GM21360 (cell line): ENCODE results near the gene PWWP2B.

Source experiments
- ATAC-seq: cut with Tn5 transposase; IDR thresholded peaks from one replicate; pipeline ENCODE4 v1.9.1; 2021; ENCODE audit warnings: mild to moderate bottlenecking, moderate library complexity; ENCODE audit not compliant: unreplicated experiment

Gene PWWP2B

DNA sequence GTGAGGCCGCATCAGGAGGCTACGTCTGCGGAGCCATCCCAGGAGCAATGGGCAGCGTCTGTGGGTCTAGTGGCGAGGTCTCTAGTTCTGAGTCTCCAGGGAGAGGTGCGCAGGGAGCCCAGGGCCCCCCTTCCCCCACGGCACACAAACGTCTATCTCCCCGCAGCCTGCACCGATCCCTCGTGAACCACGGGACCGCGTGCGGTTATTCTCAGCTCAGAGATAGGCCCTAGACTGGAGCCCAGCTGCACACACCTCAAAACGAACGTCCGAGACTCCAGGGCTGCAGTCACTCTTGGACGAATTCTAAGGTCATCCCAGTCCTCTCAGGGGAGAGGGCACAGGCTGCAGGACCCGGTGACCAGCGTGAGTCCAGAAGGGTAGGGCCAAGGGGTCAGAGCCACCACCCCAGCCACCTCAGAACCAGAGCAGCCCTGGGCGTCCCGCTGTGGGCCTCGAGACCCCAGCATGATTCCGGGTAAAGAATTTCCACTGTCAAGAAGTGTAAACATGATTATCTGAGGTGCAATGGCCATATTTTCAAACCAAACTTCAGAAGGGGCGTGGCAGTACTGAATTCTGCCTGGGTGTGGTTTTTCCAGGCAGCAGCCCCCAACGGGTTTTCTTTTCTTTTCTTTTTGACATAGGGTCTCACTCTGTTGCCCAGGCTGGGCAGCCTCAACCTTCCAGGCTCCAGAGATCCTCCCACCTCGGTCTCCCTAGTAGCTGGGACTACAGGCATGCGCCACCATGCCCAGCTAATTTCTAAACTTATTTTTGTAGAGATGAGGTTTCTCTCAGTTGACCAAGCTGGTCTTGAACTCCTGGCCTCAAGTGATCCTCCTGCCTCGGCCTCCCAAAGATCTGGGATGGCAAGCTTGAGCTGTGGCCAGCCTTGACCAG, 57.5 kb downstream of the PWWP2B start:
- ATAC-seq, result no peak

DNA sequence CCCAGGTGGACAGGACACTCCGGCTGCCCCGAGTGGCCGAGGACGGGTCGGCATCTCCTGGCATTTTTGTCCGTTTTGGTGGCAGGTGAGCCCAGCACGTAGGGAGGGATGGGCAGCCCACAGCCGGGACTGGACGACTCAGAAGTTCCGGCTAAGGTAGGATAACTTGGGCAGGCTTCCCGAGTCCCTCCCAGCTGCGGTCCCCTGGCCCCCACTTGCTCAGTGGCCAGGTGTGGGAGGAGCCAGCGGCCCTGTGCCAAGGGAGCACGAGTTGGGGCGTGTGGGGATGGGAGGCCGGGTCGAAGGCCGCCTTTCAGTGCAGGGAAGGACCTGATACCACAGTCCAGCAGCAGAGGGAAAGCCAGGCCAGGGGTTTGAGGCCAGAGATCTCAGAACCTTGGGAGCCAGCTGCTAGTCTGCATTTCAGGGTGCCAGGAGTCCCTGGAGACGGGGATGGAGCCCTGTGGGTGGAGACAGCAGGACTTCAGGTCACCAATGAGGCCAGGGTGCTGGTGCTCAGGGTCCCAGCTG, 58.5 kb downstream of the PWWP2B start:
- no peak for ATAC-seq

DNA sequence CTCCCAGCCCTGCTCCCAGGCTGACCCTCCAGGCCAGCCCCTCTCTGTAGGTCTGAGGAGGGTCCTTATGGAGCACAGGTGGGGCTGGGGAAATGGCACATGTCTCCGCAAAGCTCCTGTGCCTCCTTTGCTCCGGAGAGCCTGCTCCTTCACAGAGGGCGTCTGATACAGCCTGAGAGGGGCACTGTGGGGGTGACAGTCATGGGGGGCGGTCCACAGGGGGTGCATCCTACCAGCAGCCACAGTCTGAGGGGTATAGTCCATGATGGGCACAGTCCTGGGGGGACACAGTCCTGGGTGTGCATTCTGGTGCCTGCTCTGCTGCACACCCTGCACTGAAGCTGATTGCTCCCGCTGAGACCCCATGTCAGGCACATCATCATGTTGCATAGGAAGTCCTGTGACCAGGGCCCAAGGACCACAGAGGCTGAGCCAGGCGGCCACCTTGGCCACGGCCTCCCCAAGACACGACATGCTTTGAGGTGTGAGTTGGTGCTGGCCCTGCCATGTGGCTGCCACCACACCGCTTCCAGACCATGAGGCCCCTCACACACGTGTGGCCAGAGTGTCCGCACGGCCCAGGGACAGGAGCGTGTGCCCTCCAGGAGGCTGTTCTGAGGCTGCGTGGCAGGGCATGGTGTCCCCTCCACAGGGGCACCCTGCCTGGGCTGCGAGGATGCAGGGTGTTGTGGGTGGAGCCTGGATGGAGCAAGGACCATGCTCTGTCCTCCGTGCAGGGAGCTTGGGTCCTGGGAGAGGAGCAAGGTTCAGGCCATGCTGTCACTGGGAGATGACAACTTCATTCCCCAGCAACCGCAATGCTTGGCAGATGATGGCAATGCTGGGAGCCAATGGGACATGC, 59.2 kb downstream of the PWWP2B start:
- no peak for ATAC-seq

DNA sequence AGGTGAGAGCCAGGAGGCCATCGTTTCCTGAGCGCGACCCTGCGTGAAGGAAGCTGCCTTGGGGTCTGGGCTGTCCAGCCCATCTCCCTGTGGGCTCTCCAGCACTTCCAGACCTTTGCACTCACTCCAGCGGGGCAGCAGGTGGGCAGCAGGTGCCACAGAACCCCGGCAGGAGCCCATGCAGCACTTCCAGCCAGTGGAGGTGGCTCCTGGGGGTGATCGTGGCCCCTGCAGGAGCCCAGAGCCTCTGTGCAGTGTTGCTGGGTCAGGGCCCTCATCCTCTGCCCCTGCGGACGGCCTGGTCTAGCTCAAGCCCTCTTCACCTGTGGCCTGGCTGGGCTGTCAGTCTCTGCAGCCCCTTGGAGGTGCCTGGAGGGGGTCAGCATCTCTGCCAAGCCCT, 59.9 kb downstream of the PWWP2B start:
- no peak for ATAC-seq

DNA sequence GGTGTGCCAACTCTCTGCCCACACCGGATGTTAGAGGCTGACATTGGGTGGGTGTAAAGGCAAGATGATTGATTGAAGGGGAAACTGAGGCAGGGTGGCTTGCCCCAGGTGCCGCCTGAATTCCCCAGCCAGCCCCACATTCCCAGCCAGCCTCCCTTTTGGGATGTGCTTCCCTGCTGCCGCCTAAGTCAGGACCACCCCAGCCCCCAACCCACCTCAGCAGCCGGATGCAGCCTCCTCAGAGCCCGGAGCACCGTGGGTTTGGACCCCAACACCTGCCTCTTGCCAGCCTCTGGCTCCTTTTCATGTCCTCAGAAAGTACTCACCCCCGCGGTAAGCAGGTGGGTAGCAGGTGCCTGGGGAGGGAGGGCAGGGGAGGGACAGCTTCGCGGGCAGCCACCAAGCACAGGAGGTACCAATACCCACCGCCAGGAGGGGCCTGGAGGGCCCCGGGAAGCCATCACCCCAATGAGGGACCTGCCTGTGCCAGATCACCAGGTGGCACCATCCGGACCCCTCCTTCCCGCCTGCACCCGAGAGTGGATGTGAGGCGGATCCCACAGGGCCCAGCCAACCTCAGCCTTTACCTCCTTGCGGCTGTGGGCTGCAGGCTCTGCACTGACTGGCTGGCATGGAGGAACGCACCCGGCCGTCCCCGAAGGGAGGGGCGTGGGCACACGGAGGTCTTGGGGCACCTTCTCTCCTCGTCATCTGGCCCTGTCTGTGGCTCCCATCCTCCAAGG, 60.5 kb downstream of the PWWP2B start:
- no peak for ATAC-seq

DNA sequence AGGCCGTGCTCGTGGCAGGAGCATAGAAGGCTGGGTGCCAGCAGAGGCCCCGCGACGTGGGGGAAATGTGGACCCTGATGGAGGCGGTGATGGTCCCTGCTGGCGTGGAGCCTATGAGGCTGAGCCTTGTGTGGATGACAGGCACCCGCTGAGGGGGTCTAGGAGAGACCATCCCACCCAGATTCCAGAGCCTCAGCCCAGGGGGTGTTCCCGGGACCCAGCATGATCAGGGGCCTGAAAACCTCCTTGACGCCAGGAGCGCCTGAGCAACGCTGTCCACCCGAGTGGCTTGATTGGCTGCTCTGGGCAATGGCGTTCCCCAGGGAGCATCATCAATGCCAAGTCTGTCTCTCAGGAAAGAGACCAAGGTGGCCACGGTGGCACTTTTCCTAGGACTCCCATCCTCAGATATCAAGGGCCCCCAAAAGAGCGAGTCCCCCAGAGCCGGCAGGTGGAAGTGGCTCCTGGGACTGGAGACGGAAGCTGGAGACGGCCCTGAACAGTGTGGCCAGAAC, 61.1 kb downstream of the PWWP2B start:
- no peak for ATAC-seq

DNA sequence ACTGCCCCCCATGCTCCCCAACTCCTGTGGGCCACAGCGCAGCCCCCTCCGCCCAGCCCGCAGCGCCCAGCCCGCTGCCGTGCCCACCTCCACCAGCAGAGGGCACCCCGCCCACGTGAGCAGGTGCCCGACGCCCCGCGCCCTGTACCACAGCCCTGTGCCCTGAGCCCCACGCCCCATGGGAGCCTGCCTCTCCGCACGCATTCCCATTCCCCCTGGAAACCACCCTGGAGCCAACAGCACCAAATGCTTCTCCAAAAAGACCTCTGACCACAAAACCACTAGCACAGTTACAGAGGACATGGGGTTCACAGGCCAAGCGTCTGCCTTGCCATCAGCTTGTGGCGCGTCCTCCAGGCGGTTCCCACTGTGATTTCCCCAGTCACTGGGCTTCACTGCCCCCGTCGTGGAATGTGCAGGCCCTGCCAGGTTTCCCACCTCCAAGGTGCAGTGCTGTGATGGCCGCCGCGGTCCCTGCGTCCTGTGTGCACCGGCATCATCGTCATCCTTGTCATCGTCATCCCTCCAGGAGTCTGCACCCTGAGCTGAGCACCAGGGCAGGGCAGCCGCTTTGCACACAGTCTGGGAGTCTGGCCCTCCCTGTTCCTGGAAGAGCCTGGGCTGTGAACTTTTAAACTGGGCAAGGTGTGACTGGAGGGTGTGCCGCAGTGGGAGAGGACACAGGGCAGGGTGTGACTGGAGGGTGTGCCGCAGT, 61.7 kb downstream of the PWWP2B start:
- ATAC-seq, result peak; percentile 59

DNA sequence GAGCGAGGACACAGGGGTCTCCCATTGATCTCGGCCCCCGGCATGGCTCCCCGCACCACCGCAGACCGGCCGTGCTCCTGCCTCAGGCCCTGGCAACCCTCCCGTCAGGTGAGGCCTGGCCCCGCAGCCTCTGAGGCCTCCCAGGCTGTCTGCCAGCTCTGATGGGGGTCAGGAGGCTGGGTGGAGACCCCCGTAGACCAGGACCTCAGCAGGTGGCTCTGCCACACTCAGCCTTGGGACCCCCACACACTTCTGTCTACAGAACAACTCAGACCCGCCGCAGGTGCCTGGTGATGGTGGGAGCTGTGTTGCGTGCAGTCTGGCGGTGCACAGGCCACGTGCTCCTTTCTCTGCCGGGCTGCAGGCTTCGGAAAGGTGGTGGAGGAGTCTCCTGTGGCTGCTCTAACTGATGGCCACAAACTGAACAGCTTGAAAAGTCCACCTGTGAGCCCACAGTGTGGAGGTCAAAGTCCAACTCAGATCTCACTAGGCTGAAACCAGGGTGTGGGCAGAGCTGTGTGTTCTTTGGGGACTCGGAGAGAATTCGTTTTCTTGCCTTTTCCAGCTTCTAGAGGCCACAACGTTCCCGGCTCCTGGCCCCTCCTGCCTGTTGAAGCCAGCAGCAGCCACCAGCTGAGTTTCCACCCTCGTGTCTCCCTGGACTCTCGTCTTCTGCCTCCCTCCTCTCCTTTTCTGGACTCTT, 62.5 kb downstream of the PWWP2B start:
- no peak for ATAC-seq

DNA sequence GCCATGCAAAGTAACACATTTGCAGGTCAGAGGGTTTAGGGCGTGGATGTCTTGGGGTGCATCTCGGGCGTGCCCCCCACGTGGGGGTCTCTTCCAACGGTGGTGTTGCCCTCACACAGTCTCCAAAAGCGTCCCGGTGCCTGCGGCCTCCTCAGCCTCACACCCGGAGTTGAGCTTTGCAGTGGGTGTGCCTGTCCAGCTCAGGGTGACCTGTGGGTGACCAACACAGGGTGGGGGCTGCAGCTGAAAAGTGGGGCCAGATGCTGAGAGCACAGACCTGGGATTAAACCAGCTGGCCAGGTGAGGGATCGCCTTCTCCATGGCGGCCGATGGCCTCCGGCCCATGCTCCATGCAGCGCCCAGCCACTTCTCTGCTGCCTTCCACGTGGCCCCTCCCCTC, 63.1 kb downstream of the PWWP2B start:
- no peak for ATAC-seq

DNA sequence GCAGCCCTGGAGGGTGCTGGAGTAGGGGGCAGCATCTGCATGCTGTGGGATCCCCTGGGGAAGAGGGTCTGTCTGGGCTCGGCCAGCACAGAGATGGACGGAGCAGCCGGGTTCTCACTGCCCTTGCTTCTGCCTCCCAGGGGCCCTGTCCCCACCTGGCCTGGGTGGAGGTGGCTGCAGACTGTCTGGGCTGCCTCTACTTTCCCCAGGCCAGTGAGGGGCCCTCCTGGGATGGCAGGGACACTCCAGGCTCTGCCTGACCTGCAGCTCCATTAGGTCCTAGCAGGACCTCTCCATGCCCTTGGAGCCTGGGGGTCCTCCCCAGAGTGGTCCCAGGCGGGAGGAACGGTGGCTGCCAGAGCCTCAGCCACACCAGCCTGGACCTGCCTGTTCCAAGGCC, 63.7 kb downstream of the PWWP2B start:
- no peak for ATAC-seq

DNA sequence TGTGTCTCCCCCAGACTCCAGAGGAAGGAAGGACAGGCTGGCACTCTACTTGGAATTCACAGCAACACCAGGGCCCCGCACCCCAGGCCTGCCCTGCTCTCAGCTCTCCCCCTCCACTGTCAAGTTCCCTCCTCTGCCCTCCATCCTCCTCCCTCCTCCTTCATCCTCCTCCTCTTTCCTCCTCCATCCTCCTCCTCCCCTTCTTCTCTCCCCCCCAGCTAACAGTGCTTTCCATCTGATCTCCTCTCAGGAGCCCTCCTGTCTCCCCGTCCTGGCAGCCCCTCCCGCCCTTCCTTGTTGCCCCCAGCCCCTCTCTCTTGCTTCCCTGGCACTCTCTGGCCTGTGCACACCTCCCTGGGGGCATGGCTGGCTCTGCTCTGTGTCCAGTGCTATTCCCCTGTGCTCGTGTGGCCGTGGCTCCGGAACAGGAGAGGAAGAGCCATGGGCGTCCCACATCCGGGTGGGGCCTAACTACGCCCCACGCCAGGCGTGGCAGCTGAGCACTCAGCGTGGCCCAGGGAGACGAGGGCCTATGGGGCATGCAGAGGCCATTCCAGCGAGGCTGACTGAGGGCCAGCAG, 64.2 kb downstream of the PWWP2B start:
- ATAC-seq, result no peak

DNA sequence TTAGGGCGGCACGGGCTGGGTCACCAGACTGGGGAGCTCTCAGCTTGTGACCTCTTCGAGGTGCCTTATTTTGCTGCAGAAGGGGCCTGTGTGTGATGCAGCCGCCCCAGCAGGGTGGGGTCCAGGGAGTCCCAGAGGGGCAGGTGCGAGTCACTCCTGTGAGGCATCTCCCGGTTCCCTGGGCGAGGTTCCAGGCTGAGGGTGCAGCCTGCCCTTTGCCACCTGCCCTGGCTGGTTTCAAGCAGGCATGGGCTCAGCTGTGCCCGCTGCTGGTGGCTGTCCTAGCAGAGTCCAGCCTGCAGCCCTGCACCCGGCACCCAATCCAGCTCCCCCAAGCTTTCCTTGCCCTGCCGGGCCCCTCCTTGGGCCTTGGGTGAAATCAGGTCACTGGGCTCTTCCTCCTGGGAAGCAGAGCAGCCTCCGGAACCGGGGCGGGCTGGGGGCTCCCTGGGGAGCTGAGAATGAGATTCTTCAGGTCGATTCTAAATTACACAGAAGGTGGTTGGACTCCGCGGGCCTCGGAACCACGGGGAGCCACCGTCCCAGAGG, 64.8 kb downstream of the PWWP2B start:
- ATAC-seq, result no peak

DNA sequence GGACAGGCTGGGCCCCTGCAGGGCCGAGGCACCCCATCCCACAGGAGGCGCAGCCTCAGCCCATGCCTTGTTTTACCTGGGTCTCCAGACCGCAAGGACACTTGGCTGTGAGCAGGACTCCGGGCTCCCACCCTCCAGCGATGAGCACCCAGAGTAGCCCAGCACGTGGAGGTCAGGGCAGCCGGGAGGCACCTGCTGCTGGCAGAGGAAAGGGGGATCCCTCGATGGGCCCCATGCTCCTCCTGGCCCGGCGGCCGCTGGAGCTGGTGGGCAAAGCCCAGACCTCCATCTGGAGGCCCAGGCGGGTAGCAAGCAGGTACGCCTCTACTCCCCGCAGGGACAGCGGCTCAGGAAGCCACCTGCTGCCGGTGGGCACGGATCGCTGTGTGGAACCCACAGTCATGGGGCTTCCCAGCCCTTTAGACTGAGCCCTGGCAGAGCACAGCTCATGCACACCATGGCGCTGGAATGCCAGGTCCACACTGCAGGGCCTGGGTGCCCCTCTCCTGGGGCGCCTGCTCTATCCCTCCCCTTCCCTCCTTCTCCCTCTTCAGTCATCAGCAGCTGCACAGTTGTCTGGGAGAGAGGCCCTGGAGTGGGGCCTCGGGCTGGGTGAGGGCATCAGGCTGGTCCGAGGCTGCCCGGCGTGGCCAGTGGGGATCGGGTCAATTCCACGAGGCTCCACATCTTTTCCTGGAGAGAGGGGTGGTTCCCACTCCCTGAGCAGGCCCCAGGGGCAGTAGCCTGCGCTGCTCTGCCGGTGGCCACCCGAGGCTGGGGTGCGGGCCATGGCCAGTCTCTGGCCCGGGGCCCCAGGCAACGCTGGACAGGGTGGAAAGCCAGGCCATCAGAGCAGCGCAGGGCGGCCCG, 65.7 kb downstream of the PWWP2B start:
- no peak for ATAC-seq

DNA sequence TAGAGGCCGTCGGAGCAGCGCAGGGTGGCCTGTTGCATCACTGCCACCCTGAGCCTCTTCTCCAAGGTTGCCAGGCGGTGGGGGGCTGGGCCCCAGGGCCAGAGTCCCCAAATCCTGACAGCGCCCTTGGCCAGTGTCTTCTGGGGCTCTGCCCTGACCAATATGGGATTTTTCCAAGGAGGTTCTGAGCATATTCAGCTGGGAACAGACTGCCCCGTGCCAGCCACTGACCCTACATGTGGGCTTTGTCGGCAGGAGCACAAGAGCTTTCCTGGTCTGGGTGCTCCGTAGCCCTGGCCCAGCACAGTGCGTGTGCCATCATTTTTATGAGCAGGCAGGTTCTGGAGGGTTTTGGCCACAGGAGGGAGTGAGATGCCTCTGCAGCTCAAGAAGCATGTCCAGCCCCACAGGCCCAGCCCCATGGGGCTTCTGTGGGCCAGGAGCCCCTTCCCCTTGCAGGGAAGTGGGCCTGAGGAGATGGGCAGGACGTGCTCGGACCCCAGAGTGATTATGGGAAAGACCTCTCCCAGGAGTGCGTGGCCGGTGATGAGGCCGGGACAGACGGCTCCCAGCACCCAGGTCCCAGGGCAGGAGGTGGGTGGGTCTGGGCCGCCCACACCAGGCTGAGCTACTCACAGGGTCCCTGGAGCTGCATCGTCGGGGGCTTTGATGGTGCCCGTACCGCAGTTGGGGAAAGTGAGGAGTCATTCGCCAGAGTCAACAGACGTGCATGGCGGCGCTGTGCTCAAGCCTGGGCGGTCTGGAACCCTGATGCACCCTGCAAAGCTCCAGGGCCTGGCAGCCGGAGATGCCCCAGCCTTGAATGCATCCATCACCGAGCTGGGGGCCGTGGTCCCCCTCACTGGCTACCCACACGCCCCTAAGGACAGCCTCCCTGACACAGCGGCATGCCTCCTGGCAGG, 66.6 kb downstream of the PWWP2B start:
- ATAC-seq, result no peak

DNA sequence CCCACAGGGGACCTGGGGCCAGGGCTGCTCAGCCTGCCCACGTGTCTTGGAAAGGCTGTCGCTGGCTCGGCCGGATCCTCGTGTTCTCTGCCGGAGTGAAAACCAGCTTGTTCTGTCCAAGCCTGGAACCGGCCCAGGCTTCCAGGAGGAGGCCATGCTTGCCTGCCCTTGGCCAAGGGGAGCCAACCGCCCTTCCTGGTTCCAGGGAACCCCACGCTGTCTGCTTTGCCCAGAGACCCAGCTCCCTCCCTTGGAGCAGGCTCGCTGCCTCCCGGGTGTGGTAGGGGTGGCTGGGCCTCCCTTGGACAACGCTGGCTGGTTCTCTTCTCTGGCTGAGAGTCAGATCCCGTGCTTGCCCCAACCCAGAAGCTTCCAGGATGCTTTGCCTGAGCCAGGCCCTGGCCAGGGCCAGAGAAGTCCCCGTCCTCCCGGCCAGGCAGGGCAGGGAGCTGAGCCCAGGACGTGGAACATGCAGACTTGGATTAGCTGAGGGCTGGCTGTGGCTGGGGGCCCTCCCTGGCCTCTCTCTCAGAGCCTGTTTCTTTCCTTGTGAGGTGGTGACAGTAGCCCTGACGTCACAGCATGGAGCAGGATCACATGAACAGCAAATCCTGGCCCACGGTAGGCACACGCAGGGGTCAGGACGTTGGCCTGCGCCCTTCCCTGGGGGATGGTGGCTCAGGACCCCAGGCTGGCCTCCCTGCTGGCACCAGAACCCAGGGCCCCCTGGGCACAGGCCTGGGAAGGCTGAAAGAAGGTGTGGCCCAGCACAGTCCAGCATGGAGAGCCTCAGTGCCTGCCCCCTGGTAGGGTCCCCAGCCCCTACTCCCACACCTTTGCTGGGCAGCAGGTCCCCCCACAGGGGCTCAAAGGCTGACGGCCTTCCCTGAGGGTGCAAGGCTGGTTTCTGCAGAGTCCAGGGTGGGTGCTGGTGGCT, 67.5 kb downstream of the PWWP2B start:
- ATAC-seq, result no peak
